Dermis lymphatic vessel endothelial cell (primary cell): ENCODE results near the gene SCIMP. TPM values are rescaled to one million over a fixed set of nuclear protein-coding genes. Genes with fewer than 3 reads are reported as not detected.

Experiments used
- total RNA-seq: library from RNA; depleted of rRNA; stranded (reverse); fragments of >200 nt; gene quantifications from 2 replicates; pipeline ENCODE4 v1.2.1, GENCODE V29; 2014

The SCIMP gene
- total RNA-seq = not detected in 2 replicates

GRCh38 chr17:5234645-5235576 lies at the start of gene SCIMP:
Gene SCIMP (minus strand): TSS chr17:5234860. CDS start chr17:5234755, 105 bp downstream.

GRCh38 chr17:5281814-5282641 lies 47.4 kb upstream of the SCIMP start, which contains the start of gene RABEP1:
Gene RABEP1 (plus strand): TSS chr17:5282284. CDS start chr17:5282487, 203 bp downstream.

GRCh38 chr17:5191541-5192417 lies 42.9 kb downstream of the SCIMP start, which contains the start of gene ZNF594:
Gene ZNF594 (minus strand): TSS chr17:5191868. CDS start chr17:5184256, 7,612 bp downstream.

Other genes starting within 250 kb of the SCIMP start
- gene CAMTA2, start 247.2 kb downstream of the SCIMP start, total RNA-seq = 3.0 and 3.9 TPM in 2 replicates
- gene INCA1, start 237.3 kb downstream of the SCIMP start, total RNA-seq = 0.52 and 0.54 TPM in 2 replicates
- 75.5 and 89.6 TPM in 2 replicates for gene KIF1C, start 236.9 kb downstream of the SCIMP start, total RNA-seq
- gene SLC52A1, start 199.4 kb downstream of the SCIMP start, total RNA-seq = under 0.01 and 0.17 TPM in 2 replicates
- 0.65 and 1.6 TPM in 2 replicates for gene ZFP3, start 156.4 kb downstream of the SCIMP start, total RNA-seq
- 4.1 and 4.9 TPM in 2 replicates for gene ZNF232, start 123.0 kb downstream of the SCIMP start, total RNA-seq
- not detected in 2 replicates for gene USP6, start 118.8 kb downstream of the SCIMP start, total RNA-seq
- 1.7 and 4.2 TPM in 2 replicates for gene ZNF594, start 43.0 kb downstream of the SCIMP start, total RNA-seq
- 36.6 and 48.6 TPM in 2 replicates for gene RABEP1, start 47.4 kb upstream of the SCIMP start, total RNA-seq
- 72.6 and 78.9 TPM in 2 replicates for gene NUP88, start 184.8 kb upstream of the SCIMP start, total RNA-seq
- gene RPAIN, start 185.3 kb upstream of the SCIMP start, total RNA-seq = 43.2 and 47.0 TPM in 2 replicates
- 181 and 261 TPM in 2 replicates for gene C1QBP, start 204.3 kb upstream of the SCIMP start, total RNA-seq
- gene DHX33, start 234.1 kb upstream of the SCIMP start, total RNA-seq = 7.9 and 12.3 TPM in 2 replicates